Measurements from ENCODE around the gene RNF166. TPM values are rescaled to one million over a fixed set of nuclear protein-coding genes. Genes with fewer than 3 reads are reported as not detected.

The RNF166 gene
- polyA plus RNA-seq (ENCODE audit: insufficient read length), result 16.0 TPM

- peak; percentile 71 for DNase-seq (ENCODE audit: low read depth)
Observed at GRCh38 chr16:88706229-88706964, at the start of gene RNF166, which contains the start of gene CTU2. TSS of gene RNF166 (minus strand) at chr16:88706408. CDS start at chr16:88706325, 83 bp downstream. TSS of gene CTU2 (plus strand) at chr16:88706503. CDS start at chr16:88706531, 28 bp downstream.

- DNase-seq (ENCODE audit: low read depth), result no peak
Observed at GRCh38 chr16:88754912-88755744, 48.9 kb upstream of the RNF166 start.

- DNase-seq (ENCODE audit: low read depth), result no peak
Observed at GRCh38 chr16:88754109-88754911, 48.1 kb upstream of the RNF166 start.

GRCh38 chr16:88753602-88754001, 47.4 kb upstream of the RNF166 start:
- no peak for DNase-seq (ENCODE audit: low read depth)

GRCh38 chr16:88753191-88753590, 47.0 kb upstream of the RNF166 start:
- DNase-seq (ENCODE audit: low read depth), result no peak

- DNase-seq (ENCODE audit: low read depth), result no peak
Observed at GRCh38 chr16:88752386-88753002, 46.3 kb upstream of the RNF166 start.

- no peak for DNase-seq (ENCODE audit: low read depth)
Observed at GRCh38 chr16:88750854-88751253, 44.6 kb upstream of the RNF166 start.

- no peak for DNase-seq (ENCODE audit: low read depth)
Observed at GRCh38 chr16:88749358-88749757, 43.1 kb upstream of the RNF166 start.

GRCh38 chr16:88748364-88748763, 42.2 kb upstream of the RNF166 start:
- DNase-seq (ENCODE audit: low read depth), result no peak

GRCh38 chr16:88747588-88748301, 41.5 kb upstream of the RNF166 start:
- no peak for DNase-seq (ENCODE audit: low read depth)

- DNase-seq (ENCODE audit: low read depth), result peak; percentile 26
Observed at GRCh38 chr16:88746506-88746905, 40.3 kb upstream of the RNF166 start.

- DNase-seq (ENCODE audit: low read depth), result no peak
Observed at GRCh38 chr16:88744577-88745521, 38.6 kb upstream of the RNF166 start.

- DNase-seq (ENCODE audit: low read depth), result no peak
Observed at GRCh38 chr16:88743693-88744576, 37.7 kb upstream of the RNF166 start.

GRCh38 chr16:88742896-88743605, 36.8 kb upstream of the RNF166 start:
- no peak for DNase-seq (ENCODE audit: low read depth)

GRCh38 chr16:88741368-88741767, 35.2 kb upstream of the RNF166 start:
- DNase-seq (ENCODE audit: low read depth), result no peak

GRCh38 chr16:88740727-88741055, 34.5 kb upstream of the RNF166 start:
- no peak for DNase-seq (ENCODE audit: low read depth)

- DNase-seq (ENCODE audit: low read depth), result no peak
Observed at GRCh38 chr16:88739977-88740726, 33.9 kb upstream of the RNF166 start.
